ENCODE data around the gene YTHDF1. TPM values are rescaled to one million over a fixed set of nuclear protein-coding genes. Genes with fewer than 3 reads are reported as not detected.

Gene YTHDF1
- total and polyA plus RNA-seq, 2 experiments from 2014 or later = 29.5 to 40.0 TPM

- TF ChIP-seq CTCF (IDR thresholded peaks at IDR 0.05; ENCODE audit: low read depth, low read length) = no peak
- DNase-seq (ENCODE audit: low read depth in 1 of 2, low spot score in 1 of 2) = no peak
- Histone ChIP-seq H3K4me3 (no peak overlapping the region), H3K9me3 (ENCODE audit: low read depth) (no peaks in the 10 kb centered on the region), H3K4me1 (ENCODE audit: low read depth) (peaks cover 9% of the 10 kb centered on the region), H3K27me3 (no peaks in the 10 kb centered on the region), H3K27ac (no peak overlapping the region), H3K36me3 (peaks cover 27% of the 10 kb centered on the region)
These were observed 13.0 kb downstream of the YTHDF1 start for GRCh38 chr20:63202811-63203526.

GRCh38 chr20:63202021-63202420 is 13.9 kb downstream of the YTHDF1 start:
- DNase-seq (ENCODE audit: low read depth in 1 of 2, low spot score in 1 of 2) = no peak
- Histone ChIP-seq H3K27ac (no peak overlapping the region), H3K4me3 (no peak overlapping the region), H3K27me3 (no peaks in the 10 kb centered on the region), H3K9me3 (ENCODE audit: low read depth) (no peaks in the 10 kb centered on the region), H3K36me3 (peaks cover 27% of the 10 kb centered on the region), H3K4me1 (ENCODE audit: low read depth) (peaks cover 9% of the 10 kb centered on the region)
- TF ChIP-seq CTCF (IDR thresholded peaks at IDR 0.05; ENCODE audit: low read depth, low read length) = no peak

- peaks cover 9% of the 10 kb centered on the region for H3K4me1 ChIP-seq (ENCODE audit: low read depth)
- H3K27ac ChIP-seq = no peak overlapping the region
- no peak for DNase-seq (ENCODE audit: low read depth in 1 of 2, low spot score in 1 of 2)
- no peaks in the 10 kb centered on the region for H3K9me3 ChIP-seq (ENCODE audit: low read depth)
- no peak for TF ChIP-seq CTCF (IDR thresholded peaks at IDR 0.05; ENCODE audit: low read depth, low read length)
- H3K27me3 ChIP-seq = no peaks in the 10 kb centered on the region
- no peak overlapping the region for H3K4me3 ChIP-seq
- H3K36me3 ChIP-seq = peaks cover 21% of the 10 kb centered on the region
These were observed 17.3 kb downstream of the YTHDF1 start for GRCh38 chr20:63198606-63199005.

- H3K9me3 ChIP-seq (ENCODE audit: low read depth) = no peaks in the 10 kb centered on the region
- no peak for TF ChIP-seq CTCF (IDR thresholded peaks at IDR 0.05; ENCODE audit: low read depth, low read length)
- H3K4me1 ChIP-seq (ENCODE audit: low read depth) = peaks cover 9% of the 10 kb centered on the region
- no peak overlapping the region for H3K27ac ChIP-seq
- DNase-seq (ENCODE audit: low read depth in 1 of 2, low spot score in 1 of 2) = no peak
- no peaks in the 10 kb centered on the region for H3K27me3 ChIP-seq
- no peak overlapping the region for H3K4me3 ChIP-seq
- peaks cover 10% of the 10 kb centered on the region for H3K36me3 ChIP-seq
These were observed 19.0 kb downstream of the YTHDF1 start for GRCh38 chr20:63196768-63197470.

GRCh38 chr20:63194797-63195173 is 21.1 kb downstream of the YTHDF1 start:
- Histone ChIP-seq H3K27ac (no peak overlapping the region), H3K36me3 (peaks cover 5% of the 10 kb centered on the region)
- no peak for DNase-seq (ENCODE audit: low read depth in 1 of 2, low spot score in 1 of 2)

More at GRCh38 chr20:63194797-63195173, 21.1 kb downstream of the YTHDF1 start:
- no peak overlapping the region for H3K4me3 ChIP-seq
- no peaks in the 10 kb centered on the region for H3K9me3 ChIP-seq (ENCODE audit: low read depth)
- H3K4me1 ChIP-seq (ENCODE audit: low read depth) = peaks cover 9% of the 10 kb centered on the region
- TF ChIP-seq CTCF (IDR thresholded peaks at IDR 0.05; ENCODE audit: low read depth, low read length) = no peak
- H3K27me3 ChIP-seq = no peaks in the 10 kb centered on the region
